Adrenal gland (tissue), 12 donors: ENCODE data around the gene CCR7. TPM values are rescaled to one million over a fixed set of nuclear protein-coding genes. Genes with fewer than 3 reads are reported as not detected.

Source experiments
- DNase-seq, 7 donors: peaks; one replicate each; pipeline ENCODE4 v3.0.0-alpha.2; 2019 to 2020
- H3K27ac ChIP-seq, 5 donors: fragments of 200-600 bp; sonication (generic) in 4 of 5; 1 replicate in 3 of 5; 2 replicates in 2 of 5; pipeline versions ENCODE4 v1.5.1 to v1.8.0; 2016 to 2020; ENCODE audit warnings: mild to moderate bottlenecking in 1 of 5
- H3K27me3 ChIP-seq: fragments of 200-600 bp; 2 replicates; pipeline ENCODE4 v1.8.0; 2021
- H3K36me3 ChIP-seq, 2 donors: fragments of 200-600 bp; replicated peaks in 1 of 2; 1 replicate in 1 of 2; 2 replicates in 1 of 2; pipeline versions ENCODE4 v1.5.1 to v1.8.0; 2018 to 2022
- H3K4me1 ChIP-seq, 2 donors: fragments of 200-600 bp; replicated peaks in 1 of 2; 1 replicate in 1 of 2; 2 replicates in 1 of 2; pipeline versions ENCODE4 v1.5.1 to v1.8.0; 2018 to 2021
- H3K4me3 ChIP-seq, 4 donors: fragments of 200-600 bp; sonication (generic) in 3 of 4; one replicate each; pipeline ENCODE4 v1.5.1; 2016 to 2018
- H3K9me3 ChIP-seq, 3 donors: fragments of 200-600 bp; sonication (generic) in 1 of 3; replicated peaks in 1 of 3; 1 replicate in 2 of 3; 2 replicates in 1 of 3; pipeline versions ENCODE4 v1.5.1 to v1.8.0; 2016 to 2021
- CTCF ChIP-seq, 6 experiments: fragments of 450-650 bp in 4 of 6; fragments of 200-600 bp in 2 of 6; sonication (generic) in 1 of 6; IDR thresholded peaks; 1 replicate in 5 of 6; 2 replicates in 1 of 6; pipeline versions ENCODE4 v1.5.1 to v1.8.0; 2016 to 2021; ENCODE audit warnings: antibody characterized with exemption in 6 of 6, mild to moderate bottlenecking in 2 of 6, moderate library complexity in 1 of 6
- POLR2A ChIP-seq, 2 donors: fragments of 450-650 bp; IDR thresholded peaks; one replicate each; pipeline ENCODE4 v1.6.1; 2017; ENCODE audit warnings: antibody characterized with exemption in 2 of 2, mild to moderate bottlenecking in 2 of 2, moderate library complexity in 1 of 2
- WGBS, 4 donors: extraction: QIAGEN DNeasy Blood & Tissue Kit in 2 of 4; methylation state at CpG; one replicate each; pipeline versions ENCODE4 v1.1.5 to v1.1.7; 2013 to 2017; 5-methylcytosine and 5-hydroxymethylcytosine counted together
- intact Hi-C, 2 donors: fragments of 100-400 bp; cut with DNase I; formaldehyde crosslinking; loops; one replicate each; pipeline versions ENCODE4 v1.14.1 to v1.15.0; 2022 to 2023
- polyA plus RNA-seq, 3 donors: library from polyadenylated mRNA; stranded (reverse); fragments of 200-250 nt in 2 of 3; fragments of 350-450 nt in 1 of 3; fragmentation: Illumina TruSeq in 1 of 3; extraction: RNeasy Lipid Tissue Mini Kit (QIAGEN cat#74804) in 1 of 3; gene quantifications; one replicate each; pipeline ENCODE4 v1.2.3, GENCODE V29; 2013 to 2014
- total RNA-seq, 9 donors: library from RNA; depleted of rRNA in 4 of 9; stranded (reverse); fragments of >200 nt in 4 of 9; fragments of 120-200 nt in 1 of 9; fragmentation: NEBNext Ultra II Directional in 1 of 9; extraction: Animal tissue kit (Norgen Biotek cat#: 25700) in 1 of 9; gene quantifications; one replicate each; pipeline versions ENCODE4 v1.1.0 to v1.2.4, GENCODE V29; 2013 to 2023
- donor health status: healthy with polysubstance abuse.
- donor health status: Bipolar disorder and iron deficiency.
- donor health status: DM: yes; HTN: yes; CAD: no.
- donor health status: DM: no; HTN: no; CAD: no.
- donor health status: DM: no; HTN: no; CAD: no.
- donor health status: DM: yes; HTN: yes; CAD: no.

Gene CCR7
- total and polyA plus RNA-seq, 12 donors, result 0.06 to 1.0 (median 0.35) TPM; not detected in 2

- Histone ChIP-seq H3K4me3 (no peak overlapping the region), H3K36me3 (no peaks in the 10 kb centered on the region), H3K27ac (no peak overlapping the region), H3K9me3 (peaks cover 0 to 6% (median 0%) of the 10 kb centered on the region in 3 donors), H3K27me3 (no peaks in the 10 kb centered on the region), H3K4me1 (no peaks in the 10 kb centered on the region)
- TF ChIP-seq CTCF (IDR thresholded peaks at IDR 0.05), result no peak
- no peak for TF ChIP-seq POLR2A (IDR thresholded peaks at IDR 0.05)
- DNase-seq, result no peak
- intact Hi-C loops, result no loop called here
- WGBS, 4 donors, result 58 to 66% (median 61%) methylated on average over 3 of the region's 3 CpGs
These were observed 40.9 kb downstream of the CCR7 start for GRCh38 chr17:40524243-40524965.

GRCh38 chr17:40522961-40523310, 42.3 kb downstream of the CCR7 start:
- Histone ChIP-seq H3K4me3 (no peak overlapping the region), H3K27ac (peak overlapping the region in 1 of 5 donors; percentile 31), H3K27me3 (no peaks in the 10 kb centered on the region), H3K9me3 (peaks cover 0 to 6% (median 0%) of the 10 kb centered on the region in 3 donors), H3K36me3 (no peaks in the 10 kb centered on the region), H3K4me1 (no peaks in the 10 kb centered on the region)
- intact Hi-C loops, result no loop called here
- no peak for TF ChIP-seq POLR2A (IDR thresholded peaks at IDR 0.05)
- TF ChIP-seq CTCF (IDR thresholded peaks at IDR 0.05), result no peak
- DNase-seq, result no peak
- WGBS, 4 donors, result 86 to 93% (median 92%) methylated on average over 3 to 5 of the region's 5 CpGs; no CpG with 5 or more reads in 1 of the 4 donors

GRCh38 chr17:40522250-40522960, 42.9 kb downstream of the CCR7 start:
- Histone ChIP-seq H3K4me1 (no peaks in the 10 kb centered on the region), H3K4me3 (no peak overlapping the region), H3K9me3 (peaks cover 0 to 6% (median 0%) of the 10 kb centered on the region in 3 donors), H3K27me3 (no peaks in the 10 kb centered on the region), H3K27ac (peak overlapping the region in 1 of 5 donors; percentile 31), H3K36me3 (no peaks in the 10 kb centered on the region)
- TF ChIP-seq CTCF (IDR thresholded peaks at IDR 0.05) (no peak), POLR2A (IDR thresholded peaks at IDR 0.05) (no peak)
- intact Hi-C loops, result no loop called here
- 80 to 86% (median 84%) methylated on average over 5 to 7 of the region's 7 CpGs for WGBS, 4 donors
- DNase-seq, result no peak

- intact Hi-C loops, result no loop called here
These were observed 44.2 kb downstream of the CCR7 start for GRCh38 chr17:40520991-40521453.

More at GRCh38 chr17:40520991-40521453, 44.2 kb downstream of the CCR7 start:
- peaks cover 0 to 6% (median 0%) of the 10 kb centered on the region in 3 donors for H3K9me3 ChIP-seq
- 81 to 98% (median 92%) methylated on average over 10 to 14 of the region's 14 CpGs for WGBS, 4 donors
- TF ChIP-seq POLR2A (IDR thresholded peaks at IDR 0.05) (no peak), CTCF (IDR thresholded peaks at IDR 0.05) (no peak)
- H3K27me3 ChIP-seq, result no peaks in the 10 kb centered on the region
- peak in 1 of 7 donors; percentile 11 for DNase-seq
- no peak overlapping the region for H3K4me3 ChIP-seq
- no peak overlapping the region for H3K27ac ChIP-seq
- H3K36me3 ChIP-seq, result no peaks in the 10 kb centered on the region
- H3K4me1 ChIP-seq, result no peaks in the 10 kb centered on the region
